ENCODE measurements around the gene RIPK4. TPM values are rescaled to one million over a fixed set of nuclear protein-coding genes. Genes with fewer than 3 reads are reported as not detected.

Gene RIPK4
- total and polyA plus RNA-seq, 2 donors (not counting 1 experiment from before 2014, with no cell fraction given): not detected

- no peak for TF ChIP-seq CTCF (IDR thresholded peaks at IDR 0.05)
- no peak for TF ChIP-seq EZH2 (IDR thresholded peaks at IDR 0.05; ENCODE audit: borderline replicate concordance, insufficient read depth, low read depth, low read length, poor library complexity, severe bottlenecking)
Observed at GRCh38 chr21:41746744-41747006, 20.2 kb downstream of the RIPK4 start.

GRCh38 chr21:41745971-41746743 is 20.7 kb downstream of the RIPK4 start:
- Histone ChIP-seq H3K4me1 (ENCODE audit: control insufficient read depth in 2 of 2, insufficient read depth in 2 of 2, low read length in 2 of 2) (no peaks in the 10 kb centered on the region), H3K36me3 (replicated peaks in 1 of 2; ENCODE audit: control extremely low read depth in 1 of 2, control insufficient read depth in 1 of 2, extremely low read depth in 1 of 2, insufficient read depth in 2 of 2, low read length in 1 of 2) (no peaks in the 10 kb centered on the region), H3K9me3 (ENCODE audit: control extremely low read depth in 1 of 3, control insufficient read depth in 2 of 3, insufficient read depth in 1 of 3, low read length in 2 of 3) (no peaks in the 10 kb centered on the region), H3K4me2 (replicated peaks; ENCODE audit: low read depth, low read length, poor library complexity, severe bottlenecking) (no peak overlapping the region), H2AFZ (ENCODE audit: insufficient read depth, low read depth, low read length, poor library complexity, severe bottlenecking) (no peak overlapping the region), H3K4me3 (ENCODE audit: control extremely low read depth in 1 of 5, extremely low read depth in 1 of 5, insufficient read depth in 1 of 5, low read depth in 2 of 5, low read length in 4 of 5) (no peak overlapping the region), H4K20me1 (ENCODE audit: control insufficient read depth, insufficient read depth, low read length, poor library complexity, severe bottlenecking) (no peaks in the 10 kb centered on the region), H3K27me3 (replicated peaks in 1 of 4; ENCODE audit: control extremely low read depth in 1 of 4, control insufficient read depth in 3 of 4, insufficient read depth in 4 of 4, low read length in 3 of 4) (no peaks in the 10 kb centered on the region), H3K9ac (ENCODE audit: low read length) (no peak overlapping the region), H3K79me2 (ENCODE audit: control insufficient read depth, insufficient read depth, low read length) (no peaks in the 10 kb centered on the region), H3K27ac (ENCODE audit: low read length in 2 of 2) (no peak overlapping the region)
- H3K27me3 Mint-ChIP-seq: peaks cover 11% of the 10 kb centered on the region
- H3K4me1 Mint-ChIP-seq: no peaks in the 10 kb centered on the region
- intact Hi-C loops (cut with micrococcal nuclease): no loop called here
- WGBS (ENCODE audit: insufficient coverage): 95% methylated on average over 31 of the region's 34 CpGs
- no peak for ATAC-seq (ENCODE audit: low read depth)
- no peak for DNase-seq
- H3K27ac Mint-ChIP-seq: no peak overlapping the region
- H3K4me3 Mint-ChIP-seq: no peak overlapping the region
- POLR2A ChIA-PET: no interaction called here
- TF ChIP-seq CTCF (IDR thresholded peaks at IDR 0.05) (no peak), EZH2 (IDR thresholded peaks at IDR 0.05; ENCODE audit: borderline replicate concordance, insufficient read depth, low read depth, low read length, poor library complexity, severe bottlenecking) (no peak)
- H3K9me3 Mint-ChIP-seq (ENCODE audit: insufficient read depth): no peaks in the 10 kb centered on the region
- CTCF ChIA-PET: no interaction called here

More at GRCh38 chr21:41746744-41747006, 20.2 kb downstream of the RIPK4 start:
- H3K36me3 ChIP-seq (replicated peaks in 1 of 2; ENCODE audit: control extremely low read depth in 1 of 2, control insufficient read depth in 1 of 2, extremely low read depth in 1 of 2, insufficient read depth in 2 of 2, low read length in 1 of 2): no peaks in the 10 kb centered on the region
- WGBS (ENCODE audit: insufficient coverage): 27% methylated on average over 6 of the region's 8 CpGs
- H3K4me3 ChIP-seq (ENCODE audit: control extremely low read depth in 1 of 5, extremely low read depth in 1 of 5, insufficient read depth in 1 of 5, low read depth in 2 of 5, low read length in 4 of 5): no peak overlapping the region
- no peak for DNase-seq
- ATAC-seq (ENCODE audit: low read depth): no peak
- H3K9me3 Mint-ChIP-seq (ENCODE audit: insufficient read depth): no peaks in the 10 kb centered on the region
- H4K20me1 ChIP-seq (ENCODE audit: control insufficient read depth, insufficient read depth, low read length, poor library complexity, severe bottlenecking): no peaks in the 10 kb centered on the region
- no peak overlapping the region for H2AFZ ChIP-seq (ENCODE audit: insufficient read depth, low read depth, low read length, poor library complexity, severe bottlenecking)
- no peaks in the 10 kb centered on the region for H3K9me3 ChIP-seq (ENCODE audit: control extremely low read depth in 1 of 3, control insufficient read depth in 2 of 3, insufficient read depth in 1 of 3, low read length in 2 of 3)
- no peaks in the 10 kb centered on the region for H3K4me1 Mint-ChIP-seq
- ChIA-PET POLR2A (no interaction called here), CTCF (no interaction called here)
- H3K4me3 Mint-ChIP-seq: no peak overlapping the region
- no peak overlapping the region for H3K27ac Mint-ChIP-seq
- H3K4me1 ChIP-seq (ENCODE audit: control insufficient read depth in 2 of 2, insufficient read depth in 2 of 2, low read length in 2 of 2): no peaks in the 10 kb centered on the region
- no peak overlapping the region for H3K27ac ChIP-seq (ENCODE audit: low read length in 2 of 2)
- intact Hi-C loops (cut with micrococcal nuclease): no loop called here
- H3K27me3 Mint-ChIP-seq: peaks cover 11% of the 10 kb centered on the region
- no peak overlapping the region for H3K4me2 ChIP-seq (replicated peaks; ENCODE audit: low read depth, low read length, poor library complexity, severe bottlenecking)
- no peaks in the 10 kb centered on the region for H3K27me3 ChIP-seq (replicated peaks in 1 of 4; ENCODE audit: control extremely low read depth in 1 of 4, control insufficient read depth in 3 of 4, insufficient read depth in 4 of 4, low read length in 3 of 4)
- no peaks in the 10 kb centered on the region for H3K79me2 ChIP-seq (ENCODE audit: control insufficient read depth, insufficient read depth, low read length)
- H3K9ac ChIP-seq (ENCODE audit: low read length): no peak overlapping the region

Measured in B cell (primary cell).